ENCODE measurements around the gene ZIC1. TPM values are rescaled to one million over a fixed set of nuclear protein-coding genes. Genes with fewer than 3 reads are reported as not detected.

The ZIC1 gene
- polyA plus RNA-seq, 1 donor (not counting 4 experiments of a cell fraction or from before 2014, with no cell fraction given), result not detected

- DNase-seq (ENCODE audit: low read depth, low spot score) (no peak), FAIRE-seq (no peak)
- H4K20me1 ChIP-seq (ENCODE audit: control insufficient read depth, extremely low read depth, insufficient read depth, low read length), result no peaks in the 10 kb centered on the region
- peaks cover 83% of the 10 kb centered on the region for H3K27me3 ChIP-seq (ENCODE audit: control insufficient read depth, extremely low read depth, insufficient read depth, low read length)
- no peaks in the 10 kb centered on the region for H3K9me1 ChIP-seq (ENCODE audit: control insufficient read depth, extremely low read depth, insufficient read depth, low read length)
- peaks cover 4% of the 10 kb centered on the region for H3K4me1 ChIP-seq (ENCODE audit: control insufficient read depth, extremely low read depth, insufficient read depth, low read length)
- no peak overlapping the region for H3K4me3 ChIP-seq (ENCODE audit: control insufficient read depth in 2 of 3, extremely low read depth in 1 of 3, insufficient read depth in 2 of 3, low read depth in 1 of 3, low read length in 3 of 3)
- no peak overlapping the region for H3K4me2 ChIP-seq (ENCODE audit: control insufficient read depth, extremely low read depth, insufficient read depth, low read depth, low read length)
- H3K79me2 ChIP-seq (ENCODE audit: control insufficient read depth, insufficient read depth, low read length), result no peaks in the 10 kb centered on the region
- no peak overlapping the region for H3K9ac ChIP-seq (ENCODE audit: control insufficient read depth, extremely low read depth, insufficient read depth, low read length)
- dilution Hi-C loops (cut with MboI; ENCODE audit: extremely low pct_ligation_motif_present, low sequenced_read_pairs), result no loop called here
- no peak overlapping the region for H3K27ac ChIP-seq (ENCODE audit: control insufficient read depth, insufficient read depth, low read length)
- no peak for TF ChIP-seq EZH2 (IDR thresholded peaks at IDR 0.05; ENCODE audit: low read length)
- no peak for TF ChIP-seq CTCF (optimal IDR thresholded peaks at IDR 0.05 in 1 of 3, IDR thresholded peaks at IDR 0.05 in 1 of 3, conservative IDR thresholded peaks at IDR 0.05 in 1 of 3; ENCODE audit: extremely low read depth in 1 of 3, insufficient read depth in 2 of 3, low read length in 3 of 3)
- H3K9me3 ChIP-seq (ENCODE audit: control insufficient read depth, low read depth, low read length), result peaks cover 12% of the 10 kb centered on the region
- no peak overlapping the region for H2AFZ ChIP-seq (ENCODE audit: control insufficient read depth, low read length)
- H3K36me3 ChIP-seq (ENCODE audit: control insufficient read depth in 2 of 2, extremely low read depth in 1 of 2, insufficient read depth in 2 of 2, low read length in 2 of 2), result no peaks in the 10 kb centered on the region
Observed at GRCh38 chr3:147411815-147412241, 2.7 kb downstream of the ZIC1 start.

GRCh38 chr3:147412261-147412916 lies 3.2 kb downstream of the ZIC1 start:
- no peak overlapping the region for H3K4me3 ChIP-seq (ENCODE audit: control insufficient read depth in 2 of 3, extremely low read depth in 1 of 3, insufficient read depth in 2 of 3, low read depth in 1 of 3, low read length in 3 of 3)
- DNase-seq (ENCODE audit: low read depth, low spot score), result no peak
- no peak overlapping the region for H3K9ac ChIP-seq (ENCODE audit: control insufficient read depth, extremely low read depth, insufficient read depth, low read length)
- dilution Hi-C loops (cut with MboI; ENCODE audit: extremely low pct_ligation_motif_present, low sequenced_read_pairs), result no loop called here
- no peaks in the 10 kb centered on the region for H3K9me1 ChIP-seq (ENCODE audit: control insufficient read depth, extremely low read depth, insufficient read depth, low read length)
- TF ChIP-seq CTCF (optimal IDR thresholded peaks at IDR 0.05 in 1 of 3, IDR thresholded peaks at IDR 0.05 in 1 of 3, conservative IDR thresholded peaks at IDR 0.05 in 1 of 3; ENCODE audit: extremely low read depth in 1 of 3, insufficient read depth in 2 of 3, low read length in 3 of 3), result no peak
- TF ChIP-seq EZH2 (IDR thresholded peaks at IDR 0.05; ENCODE audit: low read length), result peak; percentile 42
- H3K36me3 ChIP-seq (ENCODE audit: control insufficient read depth in 2 of 2, extremely low read depth in 1 of 2, insufficient read depth in 2 of 2, low read length in 2 of 2), result no peaks in the 10 kb centered on the region
- peaks cover 12% of the 10 kb centered on the region for H3K9me3 ChIP-seq (ENCODE audit: control insufficient read depth, low read depth, low read length)
- H3K27ac ChIP-seq (ENCODE audit: control insufficient read depth, insufficient read depth, low read length), result no peak overlapping the region
- no peak overlapping the region for H2AFZ ChIP-seq (ENCODE audit: control insufficient read depth, low read length)
- H3K27me3 ChIP-seq (ENCODE audit: control insufficient read depth, extremely low read depth, insufficient read depth, low read length), result peaks cover 78% of the 10 kb centered on the region
- H3K79me2 ChIP-seq (ENCODE audit: control insufficient read depth, insufficient read depth, low read length), result no peaks in the 10 kb centered on the region
- H4K20me1 ChIP-seq (ENCODE audit: control insufficient read depth, extremely low read depth, insufficient read depth, low read length), result no peaks in the 10 kb centered on the region
- peaks cover 4% of the 10 kb centered on the region for H3K4me1 ChIP-seq (ENCODE audit: control insufficient read depth, extremely low read depth, insufficient read depth, low read length)
- no peak overlapping the region for H3K4me2 ChIP-seq (ENCODE audit: control insufficient read depth, extremely low read depth, insufficient read depth, low read depth, low read length)
- no peak for FAIRE-seq

Measured in keratinocyte (primary cell).